Measurements from ENCODE around the gene ARFRP1. TPM values are rescaled to one million over a fixed set of nuclear protein-coding genes. Genes with fewer than 3 reads are reported as not detected.

The ARFRP1 gene
- total and polyA plus RNA-seq, 2 experiments from 2014 or later, result 16.7 to 24.6 TPM

GRCh38 chr20:63686492-63687321 lies 21.1 kb downstream of the ARFRP1 start (continued):
- no peak for TF ChIP-seq ZNF462 (CRISPR knock-in tag; IDR thresholded peaks at IDR 0.05)

- DNase-seq (ENCODE audit: low spot score) (no peak), ATAC-seq (no peak)
- H3K4me3 ChIP-seq, result no peak overlapping the region
- H3K9me3 Mint-ChIP-seq, result no peaks in the 10 kb centered on the region
- H3K27me3 Mint-ChIP-seq (ENCODE audit: insufficient read depth, low read depth, poor library complexity), result peaks cover 7% of the 10 kb centered on the region
- H2AFZ ChIP-seq, result no peak overlapping the region
- H3K27ac Mint-ChIP-seq, result no peak overlapping the region
- H3K4me1 Mint-ChIP-seq, result no peaks in the 10 kb centered on the region
- H3K79me2 ChIP-seq (replicated peaks; ENCODE audit: insufficient read depth), result no peaks in the 10 kb centered on the region
- no peaks in the 10 kb centered on the region for H3K4me1 ChIP-seq (ENCODE audit: insufficient read depth)
- H3K27me3 ChIP-seq (ENCODE audit: insufficient read depth), result no peaks in the 10 kb centered on the region
- no peak overlapping the region for H3K4me2 ChIP-seq
- no peak overlapping the region for H3K4me3 Mint-ChIP-seq
- H4K20me1 ChIP-seq (replicated peaks; ENCODE audit: insufficient read depth), result no peaks in the 10 kb centered on the region
- H3K9me2 ChIP-seq (ENCODE audit: insufficient read depth), result no peaks in the 10 kb centered on the region
- no peaks in the 10 kb centered on the region for H3K36me3 ChIP-seq (ENCODE audit: insufficient read depth)
- H3K27ac ChIP-seq (ENCODE audit: low read depth), result no peak overlapping the region
- no peaks in the 10 kb centered on the region for H3F3A ChIP-seq (replicated peaks; ENCODE audit: low read depth)
- H3K36me3 Mint-ChIP-seq (ENCODE audit: low read depth), result no peaks in the 10 kb centered on the region
- no peak for TF ChIP-seq EZH2 (IDR thresholded peaks at IDR 0.05; ENCODE audit: low read depth, unreplicated experiment)
- TF ChIP-seq REST (IDR thresholded peaks at IDR 0.05; ENCODE audit: unreplicated experiment), result no peak
- no peak for TF ChIP-seq ZNF462 (CRISPR knock-in tag; IDR thresholded peaks at IDR 0.05)
- no peak for TF ChIP-seq ZNF114 (CRISPR knock-in tag; IDR thresholded peaks at IDR 0.05)
These were observed 21.7 kb downstream of the ARFRP1 start for GRCh38 chr20:63686094-63686491.
